ENCODE measurements around the gene RNF150.

The RNF150 gene

GRCh38 chr4:140932501-140933045 is 200.7 kb downstream of the RNF150 start:
- no peak for TF ChIP-seq GATA2 (IDR thresholded peaks at IDR 0.05; ENCODE audit: low read depth, low read length)
- no peak for TF ChIP-seq GATA3 (IDR thresholded peaks at IDR 0.05; ENCODE audit: low read depth, low read length)

GRCh38 chr4:140931911-140932310 is 201.4 kb downstream of the RNF150 start:
- TF ChIP-seq GATA2 (IDR thresholded peaks at IDR 0.05; ENCODE audit: low read depth, low read length) (no peak), GATA3 (IDR thresholded peaks at IDR 0.05; ENCODE audit: low read depth, low read length) (no peak)

GRCh38 chr4:140930557-140930956 is 202.7 kb downstream of the RNF150 start:
- TF ChIP-seq GATA3 (IDR thresholded peaks at IDR 0.05; ENCODE audit: low read depth, low read length), result no peak
- no peak for TF ChIP-seq GATA2 (IDR thresholded peaks at IDR 0.05; ENCODE audit: low read depth, low read length)

GRCh38 chr4:140930011-140930410 is 203.3 kb downstream of the RNF150 start:
- TF ChIP-seq GATA2 (IDR thresholded peaks at IDR 0.05; ENCODE audit: low read depth, low read length) (no peak), GATA3 (IDR thresholded peaks at IDR 0.05; ENCODE audit: low read depth, low read length) (no peak)

GRCh38 chr4:140928880-140929279 is 204.4 kb downstream of the RNF150 start:
- TF ChIP-seq GATA3 (IDR thresholded peaks at IDR 0.05; ENCODE audit: low read depth, low read length) (no peak), GATA2 (IDR thresholded peaks at IDR 0.05; ENCODE audit: low read depth, low read length) (no peak)

- no peak for TF ChIP-seq GATA2 (IDR thresholded peaks at IDR 0.05; ENCODE audit: low read depth, low read length)
- no peak for TF ChIP-seq GATA3 (IDR thresholded peaks at IDR 0.05; ENCODE audit: low read depth, low read length)
Observed at GRCh38 chr4:140926672-140927071, 206.6 kb downstream of the RNF150 start.

- TF ChIP-seq GATA3 (IDR thresholded peaks at IDR 0.05; ENCODE audit: low read depth, low read length), result no peak
- no peak for TF ChIP-seq GATA2 (IDR thresholded peaks at IDR 0.05; ENCODE audit: low read depth, low read length)
Observed at GRCh38 chr4:140925417-140925816, 207.9 kb downstream of the RNF150 start.

GRCh38 chr4:140924761-140925392 is 208.4 kb downstream of the RNF150 start:
- peak; percentile 73 for TF ChIP-seq GATA2 (IDR thresholded peaks at IDR 0.05; ENCODE audit: low read depth, low read length)
- TF ChIP-seq GATA3 (IDR thresholded peaks at IDR 0.05; ENCODE audit: low read depth, low read length), result peak; percentile 70

- TF ChIP-seq GATA3 (IDR thresholded peaks at IDR 0.05; ENCODE audit: low read depth, low read length), result no peak
- TF ChIP-seq GATA2 (IDR thresholded peaks at IDR 0.05; ENCODE audit: low read depth, low read length), result no peak
Observed at GRCh38 chr4:140906993-140907962, 226.0 kb downstream of the RNF150 start.

GRCh38 chr4:140904904-140905303 is 228.4 kb downstream of the RNF150 start:
- TF ChIP-seq GATA2 (IDR thresholded peaks at IDR 0.05; ENCODE audit: low read depth, low read length) (no peak), GATA3 (IDR thresholded peaks at IDR 0.05; ENCODE audit: low read depth, low read length) (no peak)

- TF ChIP-seq GATA2 (IDR thresholded peaks at IDR 0.05; ENCODE audit: low read depth, low read length) (peak; percentile 59), GATA3 (IDR thresholded peaks at IDR 0.05; ENCODE audit: low read depth, low read length) (peak; percentile 44; the same call in 1 of the 2 replicates)
Observed at GRCh38 chr4:140903522-140904475, 229.5 kb downstream of the RNF150 start.

GRCh38 chr4:140901736-140902336 is 231.4 kb downstream of the RNF150 start:
- TF ChIP-seq GATA3 (IDR thresholded peaks at IDR 0.05; ENCODE audit: low read depth, low read length) (peak; percentile 100), GATA2 (IDR thresholded peaks at IDR 0.05; ENCODE audit: low read depth, low read length) (peak; percentile 99)

GRCh38 chr4:140893939-140894338 is 239.3 kb downstream of the RNF150 start:
- TF ChIP-seq GATA3 (IDR thresholded peaks at IDR 0.05; ENCODE audit: low read depth, low read length), result no peak
- TF ChIP-seq GATA2 (IDR thresholded peaks at IDR 0.05; ENCODE audit: low read depth, low read length), result no peak

All from SH-SY5Y (cell line).